Activated CD4-positive, alpha-beta T cell treated with anti-CD3 and anti-CD28 coated beads, Interleukin-2, amount 50 U/mL, for 16 hours (primary cell): Measurements from ENCODE around the gene GSX1.

Experiments used
- DNase-seq: peaks from one replicate; pipeline ENCODE4 v3.0.0-alpha.2; 2020

Gene GSX1

GRCh38 chr13:27835799-27836198 lies 43.5 kb downstream of the GSX1 start:
- no peak for DNase-seq

- DNase-seq, result no peak
These were observed 47.7 kb downstream of the GSX1 start for GRCh38 chr13:27839809-27840467.

- no peak for DNase-seq
These were observed 50.3 kb downstream of the GSX1 start for GRCh38 chr13:27842571-27842970.
